Measurements from ENCODE around the gene CEP89. TPM values are rescaled to one million over a fixed set of nuclear protein-coding genes. Genes with fewer than 3 reads are reported as not detected.
"Not testable (repeated sequence)": the region's sequence is repeated elsewhere in the genome, so short reads cannot be mapped to it uniquely, and the experiment has no call there.

Gene CEP89
- total RNA-seq, 1 experiment from 2014 or later, result 14.5 TPM

DNA sequence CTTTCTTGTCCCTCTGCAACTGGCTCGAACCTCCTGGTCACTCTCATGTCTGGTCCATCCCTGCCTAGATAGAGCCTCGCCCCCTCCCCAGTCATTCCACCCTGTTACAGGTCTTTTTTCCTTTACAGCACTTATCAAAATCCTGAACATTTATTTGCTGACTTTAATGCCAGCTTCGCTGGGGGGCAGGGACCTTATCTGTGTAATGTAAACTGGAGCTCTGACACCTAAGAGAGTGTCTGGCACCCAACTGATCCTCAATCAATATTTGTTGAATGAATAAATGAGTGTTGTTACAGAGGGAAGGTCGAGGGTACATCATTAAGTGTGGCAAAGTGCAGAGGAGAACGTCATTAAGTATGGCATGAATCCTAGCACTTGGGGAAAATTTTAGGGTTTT lies 17.0 kb upstream of the CEP89 start:
- Histone ChIP-seq H3K27me3 (replicated peaks; ENCODE audit: control insufficient read depth, insufficient read depth, low read length) (no peaks in the 10 kb centered on the region), H3K4me1 (no peaks in the 10 kb centered on the region), H3K36me3 (ENCODE audit: control insufficient read depth, insufficient read depth, low read length) (no peaks in the 10 kb centered on the region; the same call in 1 of the 2 replicates), H3K9me3 (no peaks in the 10 kb centered on the region), H3K4me3 (ENCODE audit: low read depth, low read length) (no peak overlapping the region)
- Mint-ChIP-seq H3K27ac (ENCODE audit: unreplicated experiment) (peak overlapping the region; percentile 52), H3K27me3 (ENCODE audit: insufficient read depth, unreplicated experiment) (no peaks in the 10 kb centered on the region), H3K9me3 (ENCODE audit: unreplicated experiment) (no peaks in the 10 kb centered on the region), H3K36me3 (ENCODE audit: insufficient read depth, unreplicated experiment) (peaks cover 93% of the 10 kb centered on the region), H3K4me3 (ENCODE audit: unreplicated experiment) (no peak overlapping the region), H3K4me1 (ENCODE audit: low read depth, unreplicated experiment) (no peaks in the 10 kb centered on the region)
- BruUV-seq (replicated peaks), result no TSS peak
- intact Hi-C loops (cut with micrococcal nuclease; ENCODE audit: unreplicated experiment), result no loop called here
- no peak for DNase-seq
- ChIA-PET POLR2A (no interaction called here), CTCF (no interaction called here)
- TF ChIP-seq CTCF (IDR thresholded peaks at IDR 0.05; ENCODE audit: insufficient read depth in 1 of 2, low read depth in 1 of 2, low read length in 1 of 2, severe bottlenecking in 1 of 2, unreplicated experiment in 1 of 2), result no peak

DNA sequence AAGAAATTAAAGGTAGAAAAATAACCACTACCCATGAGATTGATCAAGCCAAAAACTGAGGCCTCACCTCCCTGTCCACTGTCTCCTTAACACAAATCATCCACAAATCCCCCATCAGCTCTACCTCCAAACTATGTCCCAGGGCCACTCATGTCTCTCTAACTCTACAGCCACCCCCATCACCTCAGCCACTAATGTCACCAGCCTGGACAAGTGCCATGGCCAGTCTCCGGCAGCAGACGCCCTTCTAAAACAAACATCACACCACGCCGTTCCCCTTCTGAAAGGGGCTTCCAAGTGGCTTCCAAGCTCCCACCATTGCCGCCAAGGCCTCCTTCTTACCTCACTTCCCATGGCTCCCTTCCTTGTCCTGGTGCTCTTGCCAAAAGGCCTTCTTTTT lies 16.5 kb upstream of the CEP89 start:
- H3K9me3 Mint-ChIP-seq (ENCODE audit: unreplicated experiment); H3K4me1 ChIP-seq; DNase-seq; H3K4me3 ChIP-seq (ENCODE audit: low read depth, low read length); H3K27me3 Mint-ChIP-seq (ENCODE audit: insufficient read depth, unreplicated experiment); H3K9me3 ChIP-seq; CTCF ChIA-PET; H3K4me1 Mint-ChIP-seq (ENCODE audit: low read depth, unreplicated experiment); BruUV-seq (replicated peaks); intact Hi-C loops (cut with micrococcal nuclease; ENCODE audit: unreplicated experiment); H3K4me3 Mint-ChIP-seq (ENCODE audit: unreplicated experiment); H3K27me3 ChIP-seq (replicated peaks; ENCODE audit: control insufficient read depth, insufficient read depth, low read length); H3K36me3 ChIP-seq (ENCODE audit: control insufficient read depth, insufficient read depth, low read length); POLR2A ChIA-PET: not testable (repeated sequence)
- H3K36me3 Mint-ChIP-seq (ENCODE audit: insufficient read depth, unreplicated experiment), result peaks cover 93% of the 10 kb centered on the region
- H3K27ac Mint-ChIP-seq (ENCODE audit: unreplicated experiment), result peak overlapping the region; percentile 52

- H3K27me3 Mint-ChIP-seq (ENCODE audit: insufficient read depth, unreplicated experiment); H3K36me3 ChIP-seq (ENCODE audit: control insufficient read depth, insufficient read depth, low read length); H3K9me3 Mint-ChIP-seq (ENCODE audit: unreplicated experiment); H3K9me3 ChIP-seq; DNase-seq; H3K4me1 ChIP-seq; POLR2A ChIA-PET; H3K4me3 Mint-ChIP-seq (ENCODE audit: unreplicated experiment); CTCF ChIA-PET; BruUV-seq (replicated peaks); H3K27me3 ChIP-seq (replicated peaks; ENCODE audit: control insufficient read depth, insufficient read depth, low read length); intact Hi-C loops (cut with micrococcal nuclease; ENCODE audit: unreplicated experiment); H3K4me3 ChIP-seq (ENCODE audit: low read depth, low read length); H3K4me1 Mint-ChIP-seq (ENCODE audit: low read depth, unreplicated experiment): not testable (repeated sequence)
- peak overlapping the region; percentile 12 for H3K27ac Mint-ChIP-seq (ENCODE audit: unreplicated experiment)
- peaks cover 81% of the 10 kb centered on the region for H3K36me3 Mint-ChIP-seq (ENCODE audit: insufficient read depth, unreplicated experiment)
These were observed 10.7 kb upstream of the CEP89 start for GRCh38 chr19:32982488-32982887.

GRCh38 chr19:32979807-32980206 lies 8.0 kb upstream of the CEP89 start:
- H3K27me3 Mint-ChIP-seq (ENCODE audit: insufficient read depth, unreplicated experiment); H3K4me3 ChIP-seq (ENCODE audit: low read depth, low read length); intact Hi-C loops (cut with micrococcal nuclease; ENCODE audit: unreplicated experiment); H3K4me1 Mint-ChIP-seq (ENCODE audit: low read depth, unreplicated experiment); BruUV-seq (replicated peaks); DNase-seq; POLR2A ChIA-PET; H3K9me3 ChIP-seq; H3K4me3 Mint-ChIP-seq (ENCODE audit: unreplicated experiment); H3K36me3 ChIP-seq (ENCODE audit: control insufficient read depth, insufficient read depth, low read length); CTCF ChIA-PET; H3K4me1 ChIP-seq; H3K27ac Mint-ChIP-seq (ENCODE audit: unreplicated experiment); H3K27me3 ChIP-seq (replicated peaks; ENCODE audit: control insufficient read depth, insufficient read depth, low read length); H3K9me3 Mint-ChIP-seq (ENCODE audit: unreplicated experiment): not testable (repeated sequence)
- H3K36me3 Mint-ChIP-seq (ENCODE audit: insufficient read depth, unreplicated experiment), result peaks cover 81% of the 10 kb centered on the region

- H3K4me3 Mint-ChIP-seq (ENCODE audit: unreplicated experiment); intact Hi-C loops (cut with micrococcal nuclease; ENCODE audit: unreplicated experiment); DNase-seq; BruUV-seq (replicated peaks); POLR2A ChIA-PET; H3K27me3 ChIP-seq (replicated peaks; ENCODE audit: control insufficient read depth, insufficient read depth, low read length); H3K4me3 ChIP-seq (ENCODE audit: low read depth, low read length); H3K9me3 Mint-ChIP-seq (ENCODE audit: unreplicated experiment); H3K36me3 ChIP-seq (ENCODE audit: control insufficient read depth, insufficient read depth, low read length); H3K9me3 ChIP-seq; H3K27me3 Mint-ChIP-seq (ENCODE audit: insufficient read depth, unreplicated experiment); H3K27ac Mint-ChIP-seq (ENCODE audit: unreplicated experiment); H3K4me1 Mint-ChIP-seq (ENCODE audit: low read depth, unreplicated experiment); CTCF ChIA-PET; H3K4me1 ChIP-seq: not testable (repeated sequence)
- H3K36me3 Mint-ChIP-seq (ENCODE audit: insufficient read depth, unreplicated experiment), result peaks cover 87% of the 10 kb centered on the region
These were observed 6.1 kb upstream of the CEP89 start for GRCh38 chr19:32977813-32978212.

All from Caco-2 (cell line).